Esophagus muscularis mucosa (tissue), 4 donors: Measurements from ENCODE around the gene PIN1.

Experiments
- CTCF ChIP-seq, 3 experiments: fragments of 200-600 bp in 2 of 3; fragments of 450-650 bp in 1 of 3; sonication (generic) in 2 of 3; IDR thresholded peaks; one replicate each; pipeline ENCODE4 v1.5.1; 2017 to 2019; ENCODE audit warnings: antibody characterized with exemption in 3 of 3, mild to moderate bottlenecking in 2 of 3, moderate library complexity in 1 of 3
- EP300 ChIP-seq: sonication (generic); formaldehyde crosslinking; IDR thresholded peaks from one replicate; pipeline ENCODE4 v1.6.1; 2017; ENCODE audit warnings: antibody characterized with exemption
- POLR2A ChIP-seq: fragments of 450-650 bp; IDR thresholded peaks from one replicate; pipeline ENCODE4 v1.6.1; 2017; ENCODE audit warnings: antibody characterized with exemption, moderate library complexity, mild to moderate bottlenecking, low read depth
- POLR2AphosphoS5 ChIP-seq, 2 donors: sonication (generic); formaldehyde crosslinking; IDR thresholded peaks; one replicate each; pipeline ENCODE4 v1.6.1; 2017; ENCODE audit warnings: antibody characterized with exemption in 2 of 2

GRCh38 chr19:9819596-9819909, 15.6 kb upstream of the PIN1 start:
- no peak for TF ChIP-seq CTCF (IDR thresholded peaks at IDR 0.05)
- TF ChIP-seq POLR2A, result no peak
- TF ChIP-seq POLR2AphosphoS5 (IDR thresholded peaks at IDR 0.05), result peak; percentile 53 to 57
- no peak for TF ChIP-seq EP300
